ENCODE data around the gene CRIM1.

- TF ChIP-seq GABPA (IDR thresholded peaks at IDR 0.05 in 1 of 2, conservative IDR thresholded peaks at IDR 0.05 in 1 of 2) (no peak), EGR1 (IDR thresholded peaks at IDR 0.05; ENCODE audit: low read depth in 2 of 2) (no peak), CTCF (IDR thresholded peaks at IDR 0.05; ENCODE audit: low read depth, low read length, missing input control) (no peak), HNF4A (conservative IDR thresholded peaks at IDR 0.05) (no peak), TAF1 (conservative IDR thresholded peaks at IDR 0.05) (no peak), RAD21 (IDR thresholded peaks at IDR 0.05) (no peak), MAX (IDR thresholded peaks at IDR 0.05) (no peak), JUND (IDR thresholded peaks at IDR 0.05) (no peak)
- TF ChIP-seq, protein P1, sequence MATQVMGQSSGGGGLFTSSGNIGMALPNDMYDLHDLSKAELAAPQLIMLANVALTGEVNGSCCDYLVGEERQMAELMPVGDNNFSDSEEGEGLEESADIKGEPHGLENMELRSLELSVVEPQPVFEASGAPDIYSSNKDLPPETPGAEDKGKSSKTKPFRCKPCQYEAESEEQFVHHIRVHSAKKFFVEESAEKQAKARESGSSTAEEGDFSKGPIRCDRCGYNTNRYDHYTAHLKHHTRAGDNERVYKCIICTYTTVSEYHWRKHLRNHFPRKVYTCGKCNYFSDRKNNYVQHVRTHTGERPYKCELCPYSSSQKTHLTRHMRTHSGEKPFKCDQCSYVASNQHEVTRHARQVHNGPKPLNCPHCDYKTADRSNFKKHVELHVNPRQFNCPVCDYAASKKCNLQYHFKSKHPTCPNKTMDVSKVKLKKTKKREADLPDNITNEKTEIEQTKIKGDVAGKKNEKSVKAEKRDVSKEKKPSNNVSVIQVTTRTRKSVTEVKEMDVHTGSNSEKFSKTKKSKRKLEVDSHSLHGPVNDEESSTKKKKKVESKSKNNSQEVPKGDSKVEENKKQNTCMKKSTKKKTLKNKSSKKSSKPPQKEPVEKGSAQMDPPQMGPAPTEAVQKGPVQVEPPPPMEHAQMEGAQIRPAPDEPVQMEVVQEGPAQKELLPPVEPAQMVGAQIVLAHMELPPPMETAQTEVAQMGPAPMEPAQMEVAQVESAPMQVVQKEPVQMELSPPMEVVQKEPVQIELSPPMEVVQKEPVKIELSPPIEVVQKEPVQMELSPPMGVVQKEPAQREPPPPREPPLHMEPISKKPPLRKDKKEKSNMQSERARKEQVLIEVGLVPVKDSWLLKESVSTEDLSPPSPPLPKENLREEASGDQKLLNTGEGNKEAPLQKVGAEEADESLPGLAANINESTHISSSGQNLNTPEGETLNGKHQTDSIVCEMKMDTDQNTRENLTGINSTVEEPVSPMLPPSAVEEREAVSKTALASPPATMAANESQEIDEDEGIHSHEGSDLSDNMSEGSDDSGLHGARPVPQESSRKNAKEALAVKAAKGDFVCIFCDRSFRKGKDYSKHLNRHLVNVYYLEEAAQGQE (IDR thresholded peaks at IDR 0.05), result no peak
Observed at GRCh38 chr2:36539631-36540030, 184.1 kb downstream of the CRIM1 start.
